ENCODE measurements around the gene TSPAN7. TPM values are rescaled to one million over a fixed set of nuclear protein-coding genes. Genes with fewer than 3 reads are reported as not detected.

Gene TSPAN7
- total and polyA plus RNA-seq, 2 of the 4 experiments (the other 2 are of a cell fraction) = not detected

GRCh38 chrX:38651625-38652601 lies 90.6 kb downstream of the TSPAN7 start:
- H2BK15ac ChIP-seq (ENCODE audit: low read depth, low read length) = no peak overlapping the region
- H3K9me1 ChIP-seq (ENCODE audit: insufficient read depth, low read length) = no peaks in the 10 kb centered on the region; the same call in 1 of the 2 replicates
- ChIA-PET CTCF (no interaction called here), POLR2A (ENCODE audit: unreplicated experiment) (no interaction called here)
- no peak overlapping the region for H4K5ac ChIP-seq (ENCODE audit: low read depth, low read length)
- no peak overlapping the region for H2AFZ ChIP-seq (replicated peaks; ENCODE audit: low read length, poor library complexity)
- no peak overlapping the region for H3K18ac ChIP-seq (ENCODE audit: low read depth, low read length)
- TF ChIP-seq RFX5 (IDR thresholded peaks at IDR 0.05; ENCODE audit: low read depth, low read length) = no peak
- no peak for TF ChIP-seq CTCF (conservative IDR thresholded peaks at IDR 0.05; ENCODE audit: low read depth, low read length)
- no peak for TF ChIP-seq POLR2A (IDR thresholded peaks at IDR 0.05; ENCODE audit: low read depth, low read length)
- TF ChIP-seq RAD21 (IDR thresholded peaks at IDR 0.05; ENCODE audit: low read length) = no peak
- TF ChIP-seq MAFK (IDR thresholded peaks at IDR 0.05; ENCODE audit: low read depth, low read length) = no peak
- TF ChIP-seq FOS (IDR thresholded peaks at IDR 0.05; ENCODE audit: low read depth, low read length) = no peak
- H2AK5ac ChIP-seq (ENCODE audit: low read depth, low read length) = no peak overlapping the region
- ATAC-seq (ENCODE audit: low read depth) (no peak), DNase-seq (no peak)
- no peak overlapping the region for H3K14ac ChIP-seq (replicated peaks; ENCODE audit: low read depth, low read length)
- H3K56ac ChIP-seq (ENCODE audit: extremely low read depth, insufficient read depth, low read length) = no peak overlapping the region
- no peak overlapping the region for H4K91ac ChIP-seq (ENCODE audit: insufficient read depth, low read depth, low read length)
- H3K79me1 ChIP-seq (ENCODE audit: low read depth in 1 of 2, low read length in 2 of 2) = no peaks in the 10 kb centered on the region
- no peak overlapping the region for H2BK120ac ChIP-seq (ENCODE audit: low read depth, low read length)
- dilution Hi-C loops (cut with HindIII; ENCODE audit: low sequenced_read_pairs, unreplicated experiment) (no loop called here), in situ Hi-C loops (cut with MboI; ENCODE audit: low sequenced_read_pairs) (no loop called here), intact Hi-C loops (cut with micrococcal nuclease) (no loop called here)
- H3K23ac ChIP-seq (ENCODE audit: low read depth, low read length) = no peak overlapping the region
- no peak overlapping the region for H3K4me2 ChIP-seq (ENCODE audit: low read depth, low read length)
- no TSS peak for BruUV-seq (replicated peaks)
- H3K9me3 ChIP-seq (ENCODE audit: control insufficient read depth, insufficient read depth, low read length) = no peaks in the 10 kb centered on the region
- no CpG with 5 or more reads among the region's 2 CpGs for WGBS, 2 experiments (ENCODE audit: extremely low coverage in 2 of 2, insufficient read length in 1 of 2)
- H3K9ac ChIP-seq (ENCODE audit: low read depth, low read length) = no peak overlapping the region
- H2BK5ac ChIP-seq (ENCODE audit: low read depth, low read length, poor library complexity, severe bottlenecking) = no peak overlapping the region
- no peak overlapping the region for H2BK20ac ChIP-seq (ENCODE audit: low read depth, low read length)
- peaks cover 7% of the 10 kb centered on the region for H3K27me3 ChIP-seq (ENCODE audit: control insufficient read depth, insufficient read depth, low read length)
- no peaks in the 10 kb centered on the region for H4K20me1 ChIP-seq (ENCODE audit: insufficient read depth, low read length)
- no peak overlapping the region for H2AK9ac ChIP-seq (replicated peaks; ENCODE audit: low read depth, low read length, poor library complexity)
- no peak overlapping the region for H3K4me3 ChIP-seq (ENCODE audit: insufficient read depth, low read depth, low read length)
- H4K8ac ChIP-seq (ENCODE audit: low read depth in 2 of 2, low read length in 2 of 2) = no peak overlapping the region
- H3K36me3 ChIP-seq (ENCODE audit: control insufficient read depth, insufficient read depth, low read length) = no peaks in the 10 kb centered on the region
- no peaks in the 10 kb centered on the region for H3K4me1 ChIP-seq (ENCODE audit: control insufficient read depth, insufficient read depth, low read length)
- H3K4ac ChIP-seq (ENCODE audit: low read depth, low read length) = no peak overlapping the region
- no peak overlapping the region for H3K27ac ChIP-seq (ENCODE audit: insufficient read depth, low read length)

Data from IMR-90 (cell line).